ENCODE results near the gene CCL17.
"Not testable (repeated sequence)": the region's sequence is repeated elsewhere in the genome, so short reads cannot be mapped to it uniquely, and the experiment has no call there.

The CCL17 gene

DNA sequence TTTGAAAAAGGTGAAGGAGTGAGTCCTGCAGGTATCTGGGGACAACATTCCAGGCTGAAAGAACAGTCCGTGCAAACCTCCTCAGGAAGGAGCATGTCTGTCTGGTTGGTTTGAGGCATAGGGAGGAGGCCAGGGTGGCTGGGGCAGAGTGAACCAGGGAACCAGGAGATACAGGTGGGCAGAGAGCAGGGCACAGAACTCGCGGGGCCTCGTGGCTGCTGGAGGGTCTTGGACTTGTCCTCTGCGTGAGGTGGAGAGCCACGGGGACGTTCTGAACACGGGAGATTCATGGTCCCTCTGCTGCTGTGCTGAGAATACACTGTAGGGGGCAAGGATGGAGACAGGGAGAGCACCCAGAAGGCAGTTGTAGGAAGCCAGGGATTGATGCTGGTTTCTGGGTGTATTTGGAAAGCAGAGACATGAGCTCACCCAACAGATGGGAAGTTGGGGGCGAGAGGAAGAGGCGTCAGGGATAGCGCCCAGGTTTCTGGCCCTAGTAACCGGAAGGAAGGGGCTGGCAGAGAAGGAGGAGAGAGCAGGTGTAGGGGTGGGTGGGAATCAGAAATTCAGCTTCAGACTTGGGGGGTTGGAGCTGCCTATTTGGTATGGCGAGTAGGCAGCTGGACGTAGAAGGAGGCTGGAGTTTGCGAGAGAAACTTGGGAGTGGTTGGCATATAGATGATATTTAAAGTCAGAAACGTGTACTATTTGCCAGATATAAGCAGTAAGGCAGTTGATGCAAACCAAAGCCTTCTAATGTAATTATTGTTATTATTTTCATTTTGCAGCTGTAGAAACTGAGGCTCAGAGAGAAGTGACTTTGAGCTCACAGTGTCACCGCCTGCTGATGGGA lies at the start of gene CCL17:
CCL17 (plus strand) TSS at position 803 of the 853 bp plus-strand sequence. CDS start 9,166 bp downstream, outside the sequence.
- no peak for DNase-seq

DNA sequence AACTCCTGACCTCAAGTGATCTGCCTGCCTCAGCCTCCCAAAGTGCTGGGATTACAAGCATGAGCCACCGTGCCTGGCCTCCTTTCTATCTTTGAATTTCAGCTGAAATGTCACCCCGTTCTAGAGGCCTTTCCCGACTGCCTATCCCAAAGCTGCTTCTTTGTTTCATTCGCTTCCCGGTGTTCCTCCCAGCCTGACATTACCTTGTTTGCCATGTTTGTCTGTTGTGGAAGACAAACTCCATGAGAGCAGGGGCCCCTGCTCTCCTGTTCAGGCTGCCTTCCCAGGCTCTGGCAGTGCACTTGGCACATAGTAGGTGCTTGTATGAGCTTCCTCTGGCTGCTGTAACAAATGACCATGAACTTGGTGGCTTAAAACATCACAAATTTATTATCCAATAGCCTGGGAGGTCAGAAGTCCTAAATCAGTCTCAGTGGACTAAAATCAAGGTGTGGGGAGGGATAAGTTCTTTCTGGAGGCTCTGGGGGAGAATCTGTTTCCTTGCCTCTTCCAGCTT lies 48.6 kb upstream of the CCL17 start:
- DNase-seq, result no peak

DNA sequence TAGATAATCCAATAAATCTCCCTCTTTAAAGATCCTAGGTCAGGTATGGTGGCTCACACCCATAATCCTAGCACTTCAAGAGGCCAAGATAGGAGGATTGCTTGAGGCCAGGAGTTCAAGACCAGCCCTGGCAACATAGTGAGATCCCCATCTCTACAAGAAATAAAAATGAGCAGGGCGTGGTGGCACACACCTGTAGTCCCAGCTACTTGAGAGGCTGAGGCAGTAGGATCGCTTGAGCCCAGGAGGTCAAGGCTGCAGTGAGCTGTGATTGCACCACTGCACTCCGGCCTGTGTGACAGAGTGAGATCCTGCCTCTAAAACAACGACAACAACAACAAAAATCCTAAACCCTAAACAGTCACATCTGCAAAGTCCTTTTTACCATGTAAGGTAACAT lies 48.0 kb upstream of the CCL17 start:
- no peak for DNase-seq

DNA sequence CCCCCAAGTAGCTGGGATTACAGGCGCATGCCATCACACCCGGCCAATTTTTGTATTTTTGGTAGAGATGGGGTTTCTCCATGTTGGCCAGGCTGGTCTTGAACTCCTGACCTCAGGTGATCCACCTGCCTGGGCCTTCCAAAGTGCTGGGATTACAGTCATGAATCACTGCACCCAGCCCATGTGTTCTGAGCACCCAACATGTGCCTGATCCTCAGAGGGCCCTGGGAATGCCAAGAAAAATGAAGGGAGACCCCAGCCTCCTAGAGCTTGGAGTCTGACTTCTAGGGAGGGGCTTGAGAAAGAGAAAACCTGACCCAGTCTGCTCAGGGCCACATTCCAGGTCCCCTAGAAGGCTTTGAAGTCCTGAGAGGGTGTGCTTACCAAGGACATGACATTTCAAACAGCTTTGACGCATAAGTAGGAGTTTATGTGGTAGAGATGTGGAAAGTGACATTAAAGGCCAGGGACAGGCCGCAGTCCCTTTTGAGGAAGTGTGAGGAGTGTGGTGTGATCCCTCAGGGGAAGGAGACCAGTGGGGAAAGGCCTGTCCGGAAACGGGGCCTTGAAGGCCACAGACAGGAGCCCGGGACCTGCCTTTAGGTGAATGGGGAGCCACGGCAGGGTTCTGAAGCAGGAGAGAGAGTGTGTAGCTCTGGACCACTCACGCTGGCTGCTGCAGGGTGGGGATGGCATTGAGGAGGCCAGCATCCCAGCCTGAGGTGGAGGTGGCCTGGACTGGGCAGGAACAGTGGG lies 47.1 kb upstream of the CCL17 start:
- no peak for DNase-seq

DNA sequence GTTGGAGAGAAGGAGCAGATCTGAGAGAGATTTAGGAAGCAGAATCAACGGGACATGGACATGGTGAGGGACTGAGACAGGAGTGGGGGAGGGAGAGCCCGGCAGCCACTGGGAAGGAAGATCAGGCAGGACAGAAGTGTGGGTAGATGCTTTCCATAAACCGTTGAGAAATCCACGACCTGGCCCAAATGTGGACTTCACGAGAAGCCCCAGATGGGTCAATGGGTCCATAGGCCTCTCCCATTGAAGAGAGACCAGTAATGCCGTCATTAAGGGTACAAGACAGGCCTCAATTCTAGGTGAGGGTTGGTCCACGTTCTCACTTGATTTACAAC lies 46.5 kb upstream of the CCL17 start:
- DNase-seq, result no peak

GRCh38 chr16:57358527-57359095 lies 46.0 kb upstream of the CCL17 start, which contains the start of gene CCL22:
TSS of gene CCL22 (plus strand) at chr16:57358783. CDS start at chr16:57358817, 34 bp downstream.
- DNase-seq, result no peak

GRCh38 chr16:57360321-57360935 lies 44.1 kb upstream of the CCL17 start:
- no peak for DNase-seq

- DNase-seq, result no peak
Measured at GRCh38 chr16:57361404-57361803, 43.2 kb upstream of the CCL17 start.

DNA sequence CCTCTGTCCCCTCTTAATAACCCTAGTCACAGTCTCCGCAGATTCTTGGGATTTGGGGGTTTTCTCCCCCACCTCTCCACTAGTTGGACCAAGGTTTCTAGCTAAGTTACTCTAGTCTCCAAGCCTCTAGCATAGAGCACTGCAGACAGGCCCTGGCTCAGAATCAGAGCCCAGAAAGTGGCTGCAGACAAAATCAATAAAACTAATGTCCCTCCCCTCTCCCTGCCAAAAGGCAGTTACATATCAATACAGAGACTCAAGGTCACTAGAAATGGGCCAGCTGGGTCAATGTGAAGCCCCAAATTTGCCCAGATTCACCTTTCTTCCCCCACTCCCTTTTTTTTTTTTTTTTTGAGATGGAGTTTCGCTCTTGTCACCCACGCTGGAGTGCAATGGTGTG lies 40.4 kb upstream of the CCL17 start:
- no peak for DNase-seq

DNA sequence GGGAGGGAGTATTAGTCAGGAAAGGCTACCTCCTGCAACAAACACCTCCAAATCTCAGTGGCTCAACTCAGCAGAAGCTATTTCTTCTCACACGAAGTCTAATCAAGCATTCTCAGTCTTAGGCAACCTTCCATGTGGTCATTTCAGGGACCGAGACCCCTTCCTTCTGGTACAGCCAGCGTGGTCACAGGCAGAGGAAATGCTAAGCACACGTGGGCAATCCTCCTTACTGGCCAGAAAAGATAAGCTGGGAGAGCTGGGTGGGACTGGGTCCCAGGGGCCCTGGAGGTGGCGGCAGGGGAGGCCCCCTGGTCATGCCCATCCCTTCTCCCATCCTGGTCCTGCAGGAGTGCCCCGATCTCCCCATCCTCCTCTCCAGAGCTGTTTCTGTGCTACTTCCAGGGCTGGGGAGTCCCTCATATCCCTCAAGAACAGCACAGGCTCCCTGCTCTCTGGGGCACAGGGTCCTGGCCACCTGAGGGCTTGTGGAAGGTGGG lies 38.0 kb upstream of the CCL17 start:
- no peak for DNase-seq

- no peak for DNase-seq
Measured at GRCh38 chr16:57367116-57367752, 37.3 kb upstream of the CCL17 start.

- DNase-seq, result no peak
Measured at GRCh38 chr16:57371494-57372371, 32.8 kb upstream of the CCL17 start.

- DNase-seq, result no peak
Measured at GRCh38 chr16:57372372-57373116, 32.0 kb upstream of the CCL17 start, which contains the start of gene CX3CL1. TSS of gene CX3CL1 (plus strand) at chr16:57372490. CDS start at chr16:57372569, 79 bp downstream.

GRCh38 chr16:57373117-57373947 lies 31.2 kb upstream of the CCL17 start:
- no peak for DNase-seq

- DNase-seq, result no peak
Measured at GRCh38 chr16:57374067-57374534, 30.5 kb upstream of the CCL17 start.

GRCh38 chr16:57374925-57375465 lies 29.6 kb upstream of the CCL17 start:
- not testable (repeated sequence) for DNase-seq

GRCh38 chr16:57376313-57376818 lies 28.2 kb upstream of the CCL17 start:
- DNase-seq, result no peak

DNA sequence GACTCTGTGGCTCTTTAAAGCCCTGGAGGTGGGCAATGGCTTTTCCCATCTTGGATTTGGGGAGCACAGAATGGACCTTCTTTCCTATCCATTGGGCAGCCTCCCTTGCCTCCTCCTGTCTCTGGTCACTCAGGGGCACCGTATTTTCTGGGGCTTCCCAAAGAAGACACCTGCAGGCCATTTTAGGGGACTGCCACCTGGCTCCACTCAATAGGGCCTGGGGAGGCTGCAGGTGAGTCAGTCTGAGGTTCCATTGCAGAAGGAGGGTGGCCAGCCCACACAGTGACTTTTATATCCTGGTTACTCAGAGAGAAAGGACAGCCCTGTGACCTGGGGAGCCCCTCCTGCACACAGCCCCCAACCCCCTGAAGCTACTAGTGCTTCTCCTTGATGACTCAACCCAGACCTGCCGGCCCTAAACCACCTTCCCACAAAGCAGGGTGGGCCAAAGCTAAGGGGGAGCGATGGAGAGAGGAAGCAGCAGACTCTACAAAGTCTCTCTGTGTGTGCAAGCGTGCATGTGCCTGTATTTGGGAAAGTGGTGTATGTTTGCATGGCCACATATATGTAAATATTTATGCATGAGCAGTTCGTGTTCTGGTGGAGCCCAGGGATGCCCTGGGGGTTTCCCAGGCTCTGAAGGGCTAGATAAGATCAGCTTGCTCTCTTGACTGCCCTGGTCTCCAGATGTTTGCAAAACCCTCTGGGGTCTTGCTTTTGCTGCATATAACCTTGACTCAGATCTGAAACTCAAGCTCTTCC lies 27.3 kb upstream of the CCL17 start:
- DNase-seq, result no peak

Measured in NCI-H446 (cell line).